AG10803 (cell line): ENCODE results near the gene F12.
A peak's percentile ranks its signal among the peaks of the same experiment; 100 is the strongest.

Experiments used
- DNase-seq: peaks from one replicate; pipeline ENCODE4 v3.0.0; 2010; ENCODE audit warnings: low read depth
- H3K4me3 ChIP-seq: 2 replicates; pipeline ENCODE4 v1.5.1; 2011; ENCODE audit warnings: mild to moderate bottlenecking, low read length, control low read depth
- TF ChIP-seq, protein P1 (sequence below): conservative IDR thresholded peaks from 2 replicates; pipeline ENCODE4 v1.5.1; 2011; ENCODE audit warnings: mild to moderate bottlenecking, low read length, control low read depth, inconsistent platforms

F12 gene

DNA sequence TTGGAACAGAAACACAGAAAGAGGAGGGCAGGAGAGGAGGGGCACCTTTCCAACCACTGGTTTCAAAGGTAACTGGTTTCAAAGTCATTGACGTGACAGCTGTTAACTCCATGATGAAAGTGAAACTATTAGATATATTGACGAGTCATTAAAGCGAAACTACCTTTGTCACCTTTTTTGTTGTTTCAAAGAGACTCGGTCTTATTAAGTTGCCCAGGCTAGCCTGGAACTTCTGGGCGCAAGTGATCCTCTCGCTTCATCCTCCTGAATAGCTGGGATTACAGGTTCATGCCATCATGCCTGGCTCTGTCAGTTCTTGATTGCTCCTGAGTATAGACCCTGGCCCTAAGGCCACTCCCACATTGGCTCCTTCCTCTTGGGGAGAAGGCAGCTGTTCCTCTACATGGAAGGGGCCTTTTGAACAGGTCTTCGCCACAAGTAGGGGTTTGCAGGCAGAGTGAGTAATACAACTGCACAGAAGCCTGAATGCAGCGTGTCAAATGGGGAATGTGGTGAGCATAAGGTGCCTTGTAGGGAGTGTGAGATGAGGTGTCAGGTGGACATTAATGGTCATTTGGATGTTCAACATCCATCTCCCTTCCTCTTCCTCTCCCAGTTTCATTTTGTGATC, 3.4 kb upstream of the F12 start:
- H3K4me3 ChIP-seq: no peak overlapping the region
- TF ChIP-seq, protein P1, sequence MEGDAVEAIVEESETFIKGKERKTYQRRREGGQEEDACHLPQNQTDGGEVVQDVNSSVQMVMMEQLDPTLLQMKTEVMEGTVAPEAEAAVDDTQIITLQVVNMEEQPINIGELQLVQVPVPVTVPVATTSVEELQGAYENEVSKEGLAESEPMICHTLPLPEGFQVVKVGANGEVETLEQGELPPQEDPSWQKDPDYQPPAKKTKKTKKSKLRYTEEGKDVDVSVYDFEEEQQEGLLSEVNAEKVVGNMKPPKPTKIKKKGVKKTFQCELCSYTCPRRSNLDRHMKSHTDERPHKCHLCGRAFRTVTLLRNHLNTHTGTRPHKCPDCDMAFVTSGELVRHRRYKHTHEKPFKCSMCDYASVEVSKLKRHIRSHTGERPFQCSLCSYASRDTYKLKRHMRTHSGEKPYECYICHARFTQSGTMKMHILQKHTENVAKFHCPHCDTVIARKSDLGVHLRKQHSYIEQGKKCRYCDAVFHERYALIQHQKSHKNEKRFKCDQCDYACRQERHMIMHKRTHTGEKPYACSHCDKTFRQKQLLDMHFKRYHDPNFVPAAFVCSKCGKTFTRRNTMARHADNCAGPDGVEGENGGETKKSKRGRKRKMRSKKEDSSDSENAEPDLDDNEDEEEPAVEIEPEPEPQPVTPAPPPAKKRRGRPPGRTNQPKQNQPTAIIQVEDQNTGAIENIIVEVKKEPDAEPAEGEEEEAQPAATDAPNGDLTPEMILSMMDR: no peak
- no peak for DNase-seq

DNA sequence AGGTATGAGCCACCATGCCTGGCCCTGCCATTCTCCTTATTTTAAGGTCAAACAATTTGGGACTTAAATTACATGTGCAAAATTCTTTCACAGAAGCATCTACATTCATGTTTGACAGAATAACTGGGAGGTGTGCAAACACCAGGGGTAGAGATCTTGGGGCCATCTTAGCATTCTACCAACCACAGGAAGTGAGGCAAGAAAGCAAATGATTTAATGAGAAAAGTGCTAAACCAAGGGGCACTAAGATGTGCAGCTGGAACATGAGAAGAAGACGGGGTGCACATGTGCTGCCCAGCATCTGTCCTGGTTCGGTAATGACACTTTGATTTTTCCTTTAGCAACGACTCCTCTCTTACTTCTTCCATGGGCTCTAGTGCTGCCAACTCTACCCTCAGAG, 1.2 kb upstream of the F12 start:
- DNase-seq: no peak
- H3K4me3 ChIP-seq: no peak overlapping the region
- TF ChIP-seq, protein P1: no peak

DNA sequence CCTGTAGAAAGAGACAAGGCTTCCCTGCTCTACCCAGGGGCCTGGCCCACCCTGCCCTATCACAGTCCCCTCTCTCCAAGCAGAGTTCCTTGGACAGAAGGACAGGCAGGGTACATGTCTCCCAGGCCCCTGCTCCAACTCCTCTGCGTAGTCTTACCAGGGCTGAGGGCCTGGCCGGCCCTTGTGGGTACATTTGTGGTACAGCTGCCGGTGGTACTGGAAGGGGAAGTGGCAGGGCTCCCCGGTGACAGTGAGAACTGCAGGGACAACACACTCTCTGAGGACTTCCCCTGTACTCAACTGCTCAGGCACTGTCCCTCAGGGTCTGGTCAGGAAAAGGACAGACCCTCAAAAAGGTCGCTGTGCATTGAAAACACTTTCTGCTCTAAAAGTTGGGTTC, 3.6 kb downstream of the F12 start:
- TF ChIP-seq, protein P1: no peak
- H3K4me3 ChIP-seq: no peak overlapping the region
- DNase-seq: no peak

DNA sequence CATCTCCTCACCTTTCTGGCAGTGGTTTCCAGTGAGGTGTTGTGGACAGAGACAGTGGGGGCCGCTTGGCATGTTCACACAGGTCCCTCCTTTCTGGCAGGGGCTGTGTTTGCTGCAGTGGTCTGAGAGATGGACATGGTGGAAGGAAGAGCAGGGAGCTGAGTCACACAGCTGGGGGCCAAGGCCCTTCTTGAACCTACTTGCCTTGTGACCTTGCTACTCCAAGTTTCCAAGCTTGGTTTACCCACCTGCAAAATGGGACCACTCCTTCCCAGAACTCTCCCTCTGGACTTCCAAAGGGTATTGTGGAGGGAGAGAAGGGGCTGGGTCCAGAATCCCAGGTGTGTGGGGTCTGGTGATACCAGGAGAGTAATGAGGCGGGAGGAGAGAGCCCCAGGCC, 4.1 kb downstream of the F12 start:
- H3K4me3 ChIP-seq: no peak overlapping the region
- no peak for DNase-seq
- TF ChIP-seq, protein P1: no peak

DNA sequence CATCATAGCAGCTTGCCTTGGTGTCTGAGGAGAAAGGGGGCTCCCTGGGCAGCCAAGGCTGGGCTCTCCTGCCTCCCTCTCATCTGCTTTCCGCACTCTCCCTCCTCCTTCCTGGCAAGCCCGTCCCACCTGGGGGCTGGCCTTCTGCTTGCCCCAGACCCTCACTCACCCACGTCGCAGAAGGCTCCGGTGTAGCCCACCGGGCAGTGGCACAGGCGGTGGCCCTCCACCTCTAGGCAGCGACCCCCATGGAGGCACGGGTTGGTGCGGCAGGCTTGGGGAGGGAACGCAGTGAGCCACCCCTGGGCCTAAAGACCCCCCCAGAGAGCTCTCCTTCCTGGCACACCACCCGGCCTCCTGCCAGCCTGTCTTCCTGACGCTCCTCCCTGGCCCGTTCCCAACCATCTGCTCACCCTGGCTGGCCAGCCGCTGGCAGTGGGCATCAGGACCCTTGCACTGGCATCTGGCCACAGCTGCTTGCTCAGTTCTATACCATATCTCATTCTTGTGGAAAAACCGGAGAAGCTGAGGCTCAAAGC, 4.7 kb downstream of the F12 start:
- peak overlapping the region; percentile 64 for H3K4me3 ChIP-seq
- TF ChIP-seq, protein P1: no peak
- DNase-seq: no peak

DNA sequence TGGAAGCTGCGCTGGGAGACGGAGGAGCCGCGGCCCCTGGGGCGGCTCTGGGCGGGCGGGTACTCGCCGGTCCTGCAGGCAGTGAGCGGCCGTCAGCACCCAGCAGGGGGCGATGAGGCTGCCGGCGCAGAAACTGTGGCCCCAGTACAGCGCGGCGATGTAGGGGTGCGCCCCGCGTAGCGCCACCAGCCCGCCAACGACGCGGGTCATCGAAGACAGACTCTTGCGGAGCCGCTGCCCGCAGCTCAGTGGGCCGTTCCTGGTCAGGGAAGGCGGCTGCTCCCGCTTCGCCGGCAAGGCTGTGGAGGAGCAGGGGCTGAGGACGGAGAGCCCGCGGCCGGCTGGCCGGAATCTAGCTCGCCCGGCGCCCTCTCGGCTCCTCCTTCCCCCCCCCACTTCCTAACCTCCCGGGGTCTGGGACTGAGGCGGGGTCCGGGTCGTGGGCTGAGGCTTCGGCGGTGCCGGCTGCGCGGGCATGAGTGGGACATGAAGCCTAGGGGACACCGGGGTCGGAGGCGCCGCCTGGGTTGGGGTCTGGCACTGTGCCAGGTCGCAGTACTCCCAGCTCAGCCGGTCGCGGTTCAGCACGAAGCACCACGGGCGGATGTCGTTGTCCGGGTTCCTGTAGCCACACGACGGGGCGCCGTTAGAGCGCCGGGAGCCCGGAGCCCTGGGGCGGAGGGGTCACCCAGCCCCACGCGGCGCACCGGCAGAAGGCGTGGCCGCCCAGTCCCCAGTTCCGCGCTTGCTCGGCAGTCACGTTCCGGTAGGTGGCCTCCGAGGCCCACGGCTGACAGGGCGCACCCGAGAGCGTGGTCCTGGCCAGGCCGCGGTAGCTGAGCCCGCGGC, 5.3 kb downstream of the F12 start:
- H3K4me3 ChIP-seq: peak overlapping the region; percentile 64
- TF ChIP-seq, protein P1: peak; percentile 61
- peak; percentile 74 for DNase-seq
